SU-DHL-6 (cell line): Measurements from ENCODE around the gene SPINDOC.

ENCODE experiments used
- EZH2phosphoT487 ChIP-seq: fragments of 200-600 bp; sonication (generic), shearing (Covaris generic); conservative IDR thresholded peaks from 2 replicates; pipeline ENCODE4 v1.6.1; 2018; ENCODE audit warnings: mild to moderate bottlenecking, antibody characterized with exemption, low read length, moderate library complexity, mixed read lengths
- TF ChIP-seq, protein P1 (sequence below): fragments of 200-600 bp; sonication (generic); IDR thresholded peaks from one replicate; pipeline ENCODE4 v1.5.1; 2017; ENCODE audit warnings: antibody characterized with exemption, mild to moderate bottlenecking, low read length, moderate library complexity; ENCODE audit not compliant: insufficient read depth, poor library complexity, severe bottlenecking

DNA sequence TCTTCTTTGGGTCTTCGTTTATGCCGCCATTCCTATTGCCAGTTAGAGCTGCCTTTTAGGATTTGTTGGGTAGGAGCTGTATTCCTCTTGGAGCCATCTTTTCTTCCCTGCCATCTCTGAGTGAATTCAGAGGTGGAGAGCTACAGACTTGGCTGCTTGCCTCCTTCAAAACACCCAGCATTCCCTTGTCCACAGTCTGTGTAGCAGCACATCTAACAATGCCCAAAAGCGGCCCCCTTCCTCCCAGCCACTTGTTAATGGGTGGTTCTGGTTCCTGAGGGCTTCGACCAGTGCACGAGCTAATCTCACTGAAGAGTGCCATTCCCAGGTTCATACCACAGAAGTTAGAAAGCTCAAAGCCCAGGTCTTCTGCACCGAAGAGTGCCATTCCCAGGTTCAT lies 63.4 kb downstream of the SPINDOC start:
- TF ChIP-seq, protein P1, sequence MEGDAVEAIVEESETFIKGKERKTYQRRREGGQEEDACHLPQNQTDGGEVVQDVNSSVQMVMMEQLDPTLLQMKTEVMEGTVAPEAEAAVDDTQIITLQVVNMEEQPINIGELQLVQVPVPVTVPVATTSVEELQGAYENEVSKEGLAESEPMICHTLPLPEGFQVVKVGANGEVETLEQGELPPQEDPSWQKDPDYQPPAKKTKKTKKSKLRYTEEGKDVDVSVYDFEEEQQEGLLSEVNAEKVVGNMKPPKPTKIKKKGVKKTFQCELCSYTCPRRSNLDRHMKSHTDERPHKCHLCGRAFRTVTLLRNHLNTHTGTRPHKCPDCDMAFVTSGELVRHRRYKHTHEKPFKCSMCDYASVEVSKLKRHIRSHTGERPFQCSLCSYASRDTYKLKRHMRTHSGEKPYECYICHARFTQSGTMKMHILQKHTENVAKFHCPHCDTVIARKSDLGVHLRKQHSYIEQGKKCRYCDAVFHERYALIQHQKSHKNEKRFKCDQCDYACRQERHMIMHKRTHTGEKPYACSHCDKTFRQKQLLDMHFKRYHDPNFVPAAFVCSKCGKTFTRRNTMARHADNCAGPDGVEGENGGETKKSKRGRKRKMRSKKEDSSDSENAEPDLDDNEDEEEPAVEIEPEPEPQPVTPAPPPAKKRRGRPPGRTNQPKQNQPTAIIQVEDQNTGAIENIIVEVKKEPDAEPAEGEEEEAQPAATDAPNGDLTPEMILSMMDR, result no peak
- no peak for TF ChIP-seq EZH2phosphoT487
